ENCODE data around the gene GRIN3B.

The GRIN3B gene

DNA sequence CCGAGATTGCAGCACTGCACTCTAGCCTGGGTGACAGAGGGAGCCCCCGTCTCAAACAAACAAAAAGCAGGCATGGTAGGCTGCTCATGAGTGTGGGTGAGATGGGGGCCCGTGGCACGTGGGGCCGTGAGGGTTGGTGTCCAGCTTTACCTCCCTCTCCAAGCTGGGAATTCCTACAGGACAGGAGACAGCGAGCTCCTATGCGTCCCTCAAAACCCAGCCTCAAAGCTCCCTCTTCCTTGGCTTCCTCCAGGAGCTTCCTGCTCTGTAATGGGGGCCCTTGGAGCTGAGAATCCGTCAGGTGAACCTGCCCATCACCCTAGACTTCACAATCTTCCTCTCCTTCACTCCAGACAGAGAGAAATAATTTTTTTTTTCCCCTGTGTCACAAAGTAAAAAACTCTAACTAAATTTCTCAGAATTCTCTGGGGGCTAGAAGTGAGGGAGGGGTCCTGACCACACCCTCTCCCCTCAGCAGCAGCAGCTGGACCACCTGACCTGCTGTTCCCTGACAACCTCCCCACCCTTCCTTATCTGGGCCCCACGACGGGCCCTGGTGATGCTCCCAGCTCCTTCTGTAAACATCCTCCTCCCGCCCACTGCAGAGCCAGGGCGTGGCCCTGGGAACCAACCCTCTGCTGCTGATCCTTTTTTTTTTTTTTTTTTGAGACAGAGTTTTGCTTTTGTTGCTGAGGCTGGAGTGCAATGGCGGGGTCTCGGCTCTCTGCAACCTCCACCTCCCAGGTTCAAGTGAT is 38.2 kb upstream of the GRIN3B start:
- no peaks in the 10 kb centered on the region for H3K79me2 ChIP-seq (ENCODE audit: control insufficient read depth, low read length)
- H4K20me1 ChIP-seq (ENCODE audit: control insufficient read depth, insufficient read depth, low read depth, low read length) = no peaks in the 10 kb centered on the region
- H3K4me3 ChIP-seq (ENCODE audit: low read length) = no peak overlapping the region

DNA sequence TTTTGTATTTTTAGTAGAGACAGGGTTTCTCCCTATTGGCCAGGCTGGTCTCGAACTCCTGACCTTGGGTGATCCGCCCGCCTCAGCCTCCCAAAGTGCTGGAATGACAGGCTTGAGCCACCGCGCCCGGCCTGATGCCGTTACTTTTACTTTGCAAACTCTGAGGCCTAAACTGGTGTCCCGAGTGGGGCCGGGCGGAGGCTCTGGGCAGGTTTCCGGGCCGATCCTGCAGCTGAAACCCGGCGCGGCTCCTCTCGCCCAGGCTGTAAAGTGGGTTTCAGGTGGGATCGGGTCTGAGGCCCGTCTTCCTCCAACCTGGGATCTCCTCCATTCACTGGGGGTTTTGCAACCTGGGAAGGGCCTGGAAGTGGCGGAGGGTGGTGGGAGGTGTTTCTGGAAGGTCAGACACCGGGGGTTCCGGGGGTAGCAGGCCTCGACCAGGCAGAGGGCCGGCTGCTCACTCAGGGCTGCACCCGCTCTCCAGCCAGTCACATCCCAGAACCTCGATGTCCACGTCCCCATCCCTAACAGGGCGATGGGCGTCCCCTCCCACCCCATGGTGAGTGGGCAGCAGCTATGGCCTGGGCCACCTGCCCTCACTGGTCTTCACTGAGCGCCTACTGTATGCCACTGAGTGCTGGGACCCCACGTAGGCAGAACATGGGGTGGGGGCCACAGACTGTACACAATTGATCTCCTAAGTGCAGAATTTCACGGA is 37.4 kb upstream of the GRIN3B start:
- no peaks in the 10 kb centered on the region for H3K4me1 ChIP-seq (ENCODE audit: control insufficient read depth, low read length)
- no peaks in the 10 kb centered on the region for H4K20me1 ChIP-seq (ENCODE audit: control insufficient read depth, insufficient read depth, low read depth, low read length)
- H3K4me3 ChIP-seq (ENCODE audit: low read length) = no peak overlapping the region
- H3K9me3 ChIP-seq (ENCODE audit: control insufficient read depth, insufficient read depth, low read length) = no peaks in the 10 kb centered on the region
- TF ChIP-seq EZH2phosphoT487 (IDR thresholded peaks at IDR 0.05; ENCODE audit: borderline replicate concordance, low read length) = no peak
- TF ChIP-seq, protein P1, sequence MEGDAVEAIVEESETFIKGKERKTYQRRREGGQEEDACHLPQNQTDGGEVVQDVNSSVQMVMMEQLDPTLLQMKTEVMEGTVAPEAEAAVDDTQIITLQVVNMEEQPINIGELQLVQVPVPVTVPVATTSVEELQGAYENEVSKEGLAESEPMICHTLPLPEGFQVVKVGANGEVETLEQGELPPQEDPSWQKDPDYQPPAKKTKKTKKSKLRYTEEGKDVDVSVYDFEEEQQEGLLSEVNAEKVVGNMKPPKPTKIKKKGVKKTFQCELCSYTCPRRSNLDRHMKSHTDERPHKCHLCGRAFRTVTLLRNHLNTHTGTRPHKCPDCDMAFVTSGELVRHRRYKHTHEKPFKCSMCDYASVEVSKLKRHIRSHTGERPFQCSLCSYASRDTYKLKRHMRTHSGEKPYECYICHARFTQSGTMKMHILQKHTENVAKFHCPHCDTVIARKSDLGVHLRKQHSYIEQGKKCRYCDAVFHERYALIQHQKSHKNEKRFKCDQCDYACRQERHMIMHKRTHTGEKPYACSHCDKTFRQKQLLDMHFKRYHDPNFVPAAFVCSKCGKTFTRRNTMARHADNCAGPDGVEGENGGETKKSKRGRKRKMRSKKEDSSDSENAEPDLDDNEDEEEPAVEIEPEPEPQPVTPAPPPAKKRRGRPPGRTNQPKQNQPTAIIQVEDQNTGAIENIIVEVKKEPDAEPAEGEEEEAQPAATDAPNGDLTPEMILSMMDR (IDR thresholded peaks at IDR 0.05; ENCODE audit: low read depth, low read length, poor library complexity, severe bottlenecking) = no peak
- H3F3A ChIP-seq (ENCODE audit: control insufficient read depth, insufficient read depth) = no peaks in the 10 kb centered on the region
- H3K27ac ChIP-seq (ENCODE audit: low read depth, low read length) = no peak overlapping the region
- no peak overlapping the region for H3K4me2 ChIP-seq (ENCODE audit: low read length)
- no peaks in the 10 kb centered on the region for H3K9me2 ChIP-seq (replicated peaks; ENCODE audit: control insufficient read depth, low read length)
- H3K27me3 ChIP-seq (ENCODE audit: control insufficient read depth, low read length) = no peaks in the 10 kb centered on the region
- no peaks in the 10 kb centered on the region for H3K79me2 ChIP-seq (ENCODE audit: control insufficient read depth, low read length)
- H3K36me3 ChIP-seq (ENCODE audit: control insufficient read depth, low read length) = no peaks in the 10 kb centered on the region

More for the DNA sequence above, 38.2 kb upstream of the GRIN3B start:
- no peaks in the 10 kb centered on the region for H3K27me3 ChIP-seq (ENCODE audit: control insufficient read depth, low read length)
- TF ChIP-seq, protein P1 (IDR thresholded peaks at IDR 0.05; ENCODE audit: low read depth, low read length, poor library complexity, severe bottlenecking) = no peak
- TF ChIP-seq EZH2phosphoT487 (IDR thresholded peaks at IDR 0.05; ENCODE audit: borderline replicate concordance, low read length) = no peak
- H3F3A ChIP-seq (ENCODE audit: control insufficient read depth, insufficient read depth) = no peaks in the 10 kb centered on the region
- no peak overlapping the region for H3K4me2 ChIP-seq (ENCODE audit: low read length)
- H3K9me2 ChIP-seq (replicated peaks; ENCODE audit: control insufficient read depth, low read length) = no peaks in the 10 kb centered on the region
- H3K9me3 ChIP-seq (ENCODE audit: control insufficient read depth, insufficient read depth, low read length) = no peaks in the 10 kb centered on the region
- H3K36me3 ChIP-seq (ENCODE audit: control insufficient read depth, low read length) = no peaks in the 10 kb centered on the region
- no peak overlapping the region for H3K27ac ChIP-seq (ENCODE audit: low read depth, low read length)
- no peaks in the 10 kb centered on the region for H3K4me1 ChIP-seq (ENCODE audit: control insufficient read depth, low read length)

DNA sequence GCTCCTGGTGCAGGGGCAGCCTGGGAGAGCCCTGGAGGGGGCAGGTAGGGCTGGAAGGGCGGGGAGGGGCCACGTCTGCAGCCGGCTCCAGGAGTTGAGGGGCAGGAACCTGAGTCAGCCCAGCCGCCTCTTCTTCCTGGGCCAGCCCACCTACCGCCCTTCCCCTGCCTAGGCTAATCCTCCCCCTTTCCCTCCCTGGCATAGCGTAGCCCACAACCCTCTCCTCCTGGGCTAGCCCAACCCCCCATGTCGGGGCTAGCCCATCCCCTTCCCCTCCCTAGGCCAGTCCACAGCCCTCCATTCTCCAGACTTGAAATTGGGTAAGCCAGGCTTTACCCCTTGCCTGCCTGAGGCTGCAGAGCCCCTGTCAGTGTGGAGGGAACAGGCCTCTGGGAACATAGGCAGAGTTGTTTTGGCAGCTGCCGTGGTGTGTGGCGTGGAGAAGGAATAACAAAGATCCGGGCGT is 36.7 kb upstream of the GRIN3B start:
- H3K36me3 ChIP-seq (ENCODE audit: control insufficient read depth, low read length) = no peaks in the 10 kb centered on the region

More for the DNA sequence above, 36.7 kb upstream of the GRIN3B start:
- Histone ChIP-seq H3F3A (ENCODE audit: control insufficient read depth, insufficient read depth) (no peaks in the 10 kb centered on the region), H3K4me3 (ENCODE audit: low read length) (no peak overlapping the region), H3K27me3 (ENCODE audit: control insufficient read depth, low read length) (no peaks in the 10 kb centered on the region), H3K27ac (ENCODE audit: low read depth, low read length) (no peak overlapping the region), H3K4me1 (ENCODE audit: control insufficient read depth, low read length) (no peaks in the 10 kb centered on the region), H3K79me2 (ENCODE audit: control insufficient read depth, low read length) (no peaks in the 10 kb centered on the region), H4K20me1 (ENCODE audit: control insufficient read depth, insufficient read depth, low read depth, low read length) (no peaks in the 10 kb centered on the region), H3K9me3 (ENCODE audit: control insufficient read depth, insufficient read depth, low read length) (no peaks in the 10 kb centered on the region), H3K9me2 (replicated peaks; ENCODE audit: control insufficient read depth, low read length) (no peaks in the 10 kb centered on the region), H3K4me2 (ENCODE audit: low read length) (no peak overlapping the region)
- TF ChIP-seq, protein P1 (IDR thresholded peaks at IDR 0.05; ENCODE audit: low read depth, low read length, poor library complexity, severe bottlenecking) = no peak
- TF ChIP-seq EZH2phosphoT487 (IDR thresholded peaks at IDR 0.05; ENCODE audit: borderline replicate concordance, low read length) = no peak

Measured in DOHH2 (cell line).